ENCODE measurements around the gene ETFA.

GRCh38 chr15:76174654-76175053 is 136.6 kb downstream of the ETFA start:
- TF ChIP-seq CTCF (IDR thresholded peaks at IDR 0.05 in 4 of 5, conservative IDR thresholded peaks at IDR 0.05 in 1 of 5) = no peak
- TF ChIP-seq POLR2A (IDR thresholded peaks at IDR 0.05) = no peak

Measured in gastrocnemius medialis (tissue), 4 donors.